ENCODE data around the gene GM2A. TPM values are rescaled to one million over a fixed set of nuclear protein-coding genes. Genes with fewer than 3 reads are reported as not detected.

GM2A gene
- total and polyA plus RNA-seq, 3 donors from 2014 or later = 29.8 to 54.4 (median 38.0) TPM

- no peak overlapping the region for H3K4me3 ChIP-seq
- H3K27me3 ChIP-seq = no peaks in the 10 kb centered on the region
- H3K9me3 ChIP-seq = no peaks in the 10 kb centered on the region
- no peaks in the 10 kb centered on the region for H3K36me3 ChIP-seq (ENCODE audit: low read depth, missing control alignments)
- TF ChIP-seq POLR2A (IDR thresholded peaks at IDR 0.05) = no peak
- TF ChIP-seq CTCF (IDR thresholded peaks at IDR 0.05) = no peak
- WGBS, 2 donors = 92 to 98% methylated on average over 4 of the region's 4 CpGs
- DNase-seq = no peak
- no peak overlapping the region for H3K27ac ChIP-seq
- intact Hi-C loops (cut with DNase I; ENCODE audit: low total_unique reads) = no loop called here
- H3K4me1 ChIP-seq = peaks cover 7% of the 10 kb centered on the region
Measured at GRCh38 chr5:151243127-151243526, 9.9 kb upstream of the GM2A start.

GRCh38 chr5:151243564-151243963, 9.4 kb upstream of the GM2A start:
- 95 to 96% methylated on average over 4 of the region's 4 CpGs for WGBS, 2 donors
- intact Hi-C loops (cut with DNase I; ENCODE audit: low total_unique reads) = no loop called here
- H3K4me3 ChIP-seq = no peak overlapping the region
- H3K9me3 ChIP-seq = no peaks in the 10 kb centered on the region
- peaks cover 3% of the 10 kb centered on the region for H3K4me1 ChIP-seq
- no peak for DNase-seq
- H3K36me3 ChIP-seq (ENCODE audit: low read depth, missing control alignments) = no peaks in the 10 kb centered on the region
- TF ChIP-seq POLR2A (IDR thresholded peaks at IDR 0.05) = no peak
- no peak for TF ChIP-seq CTCF (IDR thresholded peaks at IDR 0.05)
- H3K27me3 ChIP-seq = no peaks in the 10 kb centered on the region
- no peak overlapping the region for H3K27ac ChIP-seq

- H3K27ac ChIP-seq = no peak overlapping the region
- intact Hi-C loops (cut with DNase I; ENCODE audit: low total_unique reads) = no loop called here
Measured at GRCh38 chr5:151244206-151244605, 8.8 kb upstream of the GM2A start.

GRCh38 chr5:151245680-151246219, 7.2 kb upstream of the GM2A start:
- no peak overlapping the region for H3K4me3 ChIP-seq
- no peak for DNase-seq
- no peaks in the 10 kb centered on the region for H3K4me1 ChIP-seq
- no peaks in the 10 kb centered on the region for H3K27me3 ChIP-seq
- H3K36me3 ChIP-seq (ENCODE audit: low read depth, missing control alignments) = no peaks in the 10 kb centered on the region
- 87 to 92% methylated on average over 4 of the region's 4 CpGs for WGBS, 2 donors
- intact Hi-C loops (cut with DNase I; ENCODE audit: low total_unique reads) = no loop called here
- no peaks in the 10 kb centered on the region for H3K9me3 ChIP-seq
- TF ChIP-seq POLR2A (IDR thresholded peaks at IDR 0.05) (no peak), CTCF (IDR thresholded peaks at IDR 0.05) (no peak)
- H3K27ac ChIP-seq = no peak overlapping the region

More at GRCh38 chr5:151244206-151244605, 8.8 kb upstream of the GM2A start:
- H3K9me3 ChIP-seq = no peaks in the 10 kb centered on the region
- no peaks in the 10 kb centered on the region for H3K27me3 ChIP-seq
- DNase-seq = no peak
- no peak overlapping the region for H3K4me3 ChIP-seq
- no peaks in the 10 kb centered on the region for H3K36me3 ChIP-seq (ENCODE audit: low read depth, missing control alignments)
- WGBS, 2 donors = 97 to 100% methylated on average over 3 of the region's 3 CpGs
- H3K4me1 ChIP-seq = no peaks in the 10 kb centered on the region
- TF ChIP-seq CTCF (IDR thresholded peaks at IDR 0.05) (no peak), POLR2A (IDR thresholded peaks at IDR 0.05) (no peak)

- 81 to 85% methylated on average over 2 of the region's 2 CpGs for WGBS, 2 donors
- intact Hi-C loops (cut with DNase I; ENCODE audit: low total_unique reads) = no loop called here
- Histone ChIP-seq H3K36me3 (ENCODE audit: low read depth, missing control alignments) (no peaks in the 10 kb centered on the region), H3K9me3 (no peaks in the 10 kb centered on the region), H3K4me1 (peaks cover 4% of the 10 kb centered on the region), H3K4me3 (no peak overlapping the region), H3K27me3 (no peaks in the 10 kb centered on the region), H3K27ac (no peak overlapping the region)
- no peak for DNase-seq
- TF ChIP-seq POLR2A (IDR thresholded peaks at IDR 0.05) (no peak), CTCF (IDR thresholded peaks at IDR 0.05) (no peak)
Measured at GRCh38 chr5:151248651-151249050, 4.3 kb upstream of the GM2A start.

Data from testis (tissue), 3 donors.